ENCODE results near the gene SLC25A10. TPM values are rescaled to one million over a fixed set of nuclear protein-coding genes. Genes with fewer than 3 reads are reported as not detected.

The SLC25A10 gene
- total and polyA plus RNA-seq, 9 donors, result 0.12 to 9.8 (median 7.9) TPM

GRCh38 chr17:81713556-81714411 is 1.7 kb downstream of the SLC25A10 start:
- 47 to 70% (median 59%) methylated on average over 35 to 36 of the region's 36 CpGs for WGBS, 3 donors
- intact Hi-C loops (cut with DNase I), result no loop called here
- peak in 2 of 5 donors; percentile 36 to 46 for DNase-seq

GRCh38 chr17:81714412-81715106 is 2.5 kb downstream of the SLC25A10 start:
- DNase-seq, result peak in 2 of 5 donors; percentile 40 to 43
- no peak overlapping the region for H3K4me3 ChIP-seq

More at GRCh38 chr17:81713556-81714411, 1.7 kb downstream of the SLC25A10 start:
- no peak overlapping the region for H3K27ac ChIP-seq
- no peaks in the 10 kb centered on the region for H3K9me3 ChIP-seq
- H3K4me3 ChIP-seq, result no peak overlapping the region
- no peaks in the 10 kb centered on the region for H3K27me3 ChIP-seq
- peaks cover 18% of the 10 kb centered on the region for H3K4me1 ChIP-seq (ENCODE audit: insufficient read depth)
- TF ChIP-seq POLR2A (IDR thresholded peaks at IDR 0.05) (no peak), EP300 (IDR thresholded peaks at IDR 0.05) (no peak), CTCF (IDR thresholded peaks at IDR 0.05) (no peak)
- no peaks in the 10 kb centered on the region for H3K36me3 ChIP-seq

GRCh38 chr17:81715107-81715871 is 3.2 kb downstream of the SLC25A10 start:
- Histone ChIP-seq H3K4me1 (ENCODE audit: insufficient read depth) (peaks cover 18% of the 10 kb centered on the region), H3K4me3 (no peak overlapping the region), H3K27me3 (no peaks in the 10 kb centered on the region), H3K27ac (no peak overlapping the region), H3K36me3 (no peaks in the 10 kb centered on the region), H3K9me3 (no peaks in the 10 kb centered on the region)
- no peak for TF ChIP-seq POLR2A (IDR thresholded peaks at IDR 0.05)
- no peak for TF ChIP-seq EP300 (IDR thresholded peaks at IDR 0.05)
- TF ChIP-seq CTCF (IDR thresholded peaks at IDR 0.05), result no peak
- DNase-seq, result peak in 1 of 5 donors; percentile 34
- WGBS, 3 donors, result 85 to 89% (median 88%) methylated on average over 13 to 32 of the region's 32 CpGs
- intact Hi-C loops (cut with DNase I), result no loop called here

More at GRCh38 chr17:81714412-81715106, 2.5 kb downstream of the SLC25A10 start:
- intact Hi-C loops (cut with DNase I), result no loop called here
- TF ChIP-seq POLR2A (IDR thresholded peaks at IDR 0.05) (no peak), CTCF (IDR thresholded peaks at IDR 0.05) (no peak), EP300 (IDR thresholded peaks at IDR 0.05) (no peak)
- Histone ChIP-seq H3K27ac (no peak overlapping the region), H3K4me1 (ENCODE audit: insufficient read depth) (peaks cover 18% of the 10 kb centered on the region), H3K27me3 (no peaks in the 10 kb centered on the region), H3K36me3 (no peaks in the 10 kb centered on the region), H3K9me3 (no peaks in the 10 kb centered on the region)
- WGBS, 3 donors, result 91 to 92% (median 92%) methylated on average over 38 to 39 of the region's 39 CpGs
